ENCODE data around the gene PAK3.

PAK3 gene

DNA sequence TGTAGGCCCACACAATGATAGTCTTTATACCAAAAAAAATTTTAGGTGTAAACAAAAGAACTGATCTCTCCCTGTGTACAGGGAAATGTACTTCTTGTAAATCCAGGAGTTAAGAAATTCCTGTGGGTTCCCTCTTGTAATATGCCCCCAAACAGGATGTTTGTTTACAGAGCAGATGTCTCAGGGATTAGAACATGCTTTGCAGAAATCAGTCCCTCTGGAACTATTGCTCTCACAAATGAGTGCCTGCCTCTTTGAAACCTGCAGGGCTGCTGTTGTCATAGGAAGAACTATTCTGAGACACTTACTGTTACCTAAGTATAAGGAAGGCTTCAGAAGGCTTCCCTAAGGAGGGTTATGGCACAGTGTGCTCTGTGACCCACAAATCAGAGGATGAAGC, 35.6 kb downstream of the PAK3 start:
- DNase-seq (ENCODE audit: low read depth): no peak

- DNase-seq (ENCODE audit: low read depth): no peak
These were observed 37.4 kb downstream of the PAK3 start for GRCh38 chrX:111133389-111133788.

DNA sequence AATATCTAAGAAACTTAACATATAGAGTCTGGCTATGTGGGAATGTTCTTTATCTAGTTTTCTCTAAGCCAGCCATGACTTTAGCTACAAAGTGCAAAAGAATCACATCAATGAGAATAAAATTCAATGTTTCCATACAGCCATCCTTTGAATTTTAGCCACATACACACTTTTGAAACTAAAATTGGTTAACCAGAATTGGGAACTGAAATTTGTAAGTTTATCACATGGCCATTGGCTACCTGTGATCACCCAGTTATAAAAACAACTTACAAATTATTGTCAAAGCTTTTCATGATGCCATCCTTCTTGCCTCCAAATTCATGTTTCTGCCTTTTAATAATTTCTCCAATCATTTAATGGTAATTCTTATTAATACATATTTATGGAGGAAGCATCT, 49.9 kb downstream of the PAK3 start:
- DNase-seq (ENCODE audit: low read depth): no peak

GRCh38 chrX:111151764-111152163, 55.8 kb downstream of the PAK3 start:
- DNase-seq (ENCODE audit: low read depth): no peak

GRCh38 chrX:111159232-111159631, 63.2 kb downstream of the PAK3 start:
- DNase-seq (ENCODE audit: low read depth): no peak

DNA sequence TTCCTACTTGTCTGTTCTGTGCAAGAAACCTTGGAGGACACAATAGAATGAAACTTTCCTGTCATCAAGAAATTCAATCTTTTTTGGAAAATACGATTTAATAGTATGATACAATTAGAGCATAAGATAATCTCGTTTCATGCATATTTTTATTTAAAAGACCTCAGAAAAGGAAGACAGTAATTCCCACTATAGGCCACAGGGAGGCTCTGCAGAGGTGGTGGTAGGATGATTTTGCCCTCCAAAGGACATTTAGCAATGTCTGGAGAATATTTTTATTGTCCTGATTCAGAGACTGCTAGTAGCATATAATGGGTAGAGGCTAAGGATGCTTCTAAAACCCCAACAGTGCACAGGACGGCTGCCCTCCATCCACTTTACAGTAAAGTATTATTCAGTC, 68.7 kb downstream of the PAK3 start:
- DNase-seq (ENCODE audit: low read depth): no peak

DNA sequence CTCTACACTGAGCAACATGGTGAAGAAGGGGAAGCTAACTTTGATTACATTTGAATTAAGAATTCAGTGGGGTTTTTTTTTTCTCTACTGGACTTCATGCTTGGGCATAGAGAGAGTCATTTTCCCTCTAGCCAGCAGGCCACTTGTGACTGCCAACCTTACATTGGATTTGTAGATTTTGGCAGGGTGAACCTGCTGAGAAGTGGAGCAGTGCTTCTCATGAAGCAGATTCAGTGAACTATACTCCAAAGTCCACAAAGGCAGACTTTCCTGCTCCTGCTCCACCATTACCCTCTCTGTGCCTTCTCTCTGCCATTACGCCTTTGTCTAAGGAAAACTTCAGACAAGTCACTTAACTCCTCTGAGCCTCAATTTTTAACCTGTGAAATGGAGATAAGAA, 69.9 kb downstream of the PAK3 start:
- DNase-seq (ENCODE audit: low read depth): no peak

GRCh38 chrX:111167334-111167733, 71.3 kb downstream of the PAK3 start:
- no peak for DNase-seq (ENCODE audit: low read depth)

DNA sequence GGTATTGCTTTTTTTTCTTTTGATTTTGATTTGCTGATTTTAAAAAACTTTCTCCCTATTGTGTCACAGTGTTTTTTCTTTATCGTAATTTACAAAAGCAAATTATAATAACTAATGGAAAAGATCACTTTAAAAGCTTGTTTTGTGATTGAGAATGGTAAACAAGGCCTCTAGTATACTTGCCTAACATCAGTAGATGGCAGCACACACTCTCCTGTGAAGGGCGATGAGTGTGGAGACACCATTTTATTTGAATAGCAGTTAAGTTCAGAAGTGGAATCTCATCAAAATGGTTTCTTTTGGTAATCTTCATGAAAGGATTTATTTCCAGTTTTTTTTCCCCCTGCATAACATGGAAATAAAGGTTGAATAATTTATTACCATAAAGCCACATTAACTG, 72.3 kb downstream of the PAK3 start:
- DNase-seq (ENCODE audit: low read depth): no peak

DNA sequence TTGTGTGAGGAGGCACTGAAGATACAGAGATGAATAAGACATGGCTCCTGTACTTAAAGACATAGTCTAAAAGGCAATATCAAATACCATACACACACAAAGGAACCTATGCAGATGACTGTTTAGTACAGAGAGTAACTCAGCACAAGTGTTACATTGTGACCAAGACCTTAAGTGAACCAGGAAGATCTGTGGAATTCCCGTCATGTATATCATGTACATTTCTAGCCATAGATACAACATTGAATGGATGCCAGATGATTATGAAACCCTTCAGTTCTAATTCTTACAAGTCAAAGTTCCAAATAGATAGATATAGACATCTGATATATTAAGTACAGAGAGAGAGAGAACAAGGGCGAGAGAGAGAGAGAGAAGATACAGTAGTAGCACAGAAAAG, 73.2 kb downstream of the PAK3 start:
- DNase-seq (ENCODE audit: low read depth): no peak

DNA sequence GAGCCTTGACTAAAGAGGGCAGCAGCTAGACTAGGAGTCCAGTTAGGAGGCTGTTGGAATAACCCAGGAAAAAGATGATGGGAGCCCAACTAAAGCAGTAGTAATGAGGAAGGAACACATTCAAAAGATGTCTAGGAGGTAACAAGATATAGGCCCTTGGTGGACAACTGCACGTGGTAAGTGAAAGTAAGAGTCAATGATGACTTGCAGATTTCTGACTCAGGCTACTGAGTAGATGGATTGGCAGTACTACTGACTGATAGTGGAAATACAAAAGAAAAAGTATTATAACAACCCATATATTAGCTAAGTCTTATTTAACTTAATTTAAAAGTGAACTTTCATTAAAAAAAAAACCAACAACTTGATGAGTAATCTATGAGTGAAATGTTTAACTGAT, 74.0 kb downstream of the PAK3 start:
- DNase-seq (ENCODE audit: low read depth): no peak

DNA sequence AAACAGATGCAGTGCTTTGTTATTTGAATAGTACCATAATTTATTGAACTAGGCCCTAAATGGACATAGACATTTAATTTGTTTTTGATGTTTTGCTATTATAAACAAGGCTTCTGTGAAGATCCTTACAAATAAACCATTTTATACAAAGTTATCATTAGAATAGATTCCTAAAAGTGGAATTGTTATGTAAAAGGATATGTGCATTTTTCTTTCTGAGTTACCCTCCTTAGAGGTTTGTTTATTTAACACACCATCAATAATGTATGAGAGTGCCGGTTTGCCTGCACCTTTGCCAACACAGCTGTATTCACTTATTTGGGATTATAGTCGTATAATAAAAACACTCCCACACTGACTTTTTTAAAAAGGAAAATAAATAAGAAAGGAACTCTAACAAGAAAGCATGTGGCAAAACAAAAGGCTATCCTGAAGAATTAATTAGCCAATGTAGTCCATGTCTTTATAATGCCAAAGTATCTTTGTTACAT, 84.8 kb downstream of the PAK3 start:
- DNase-seq (ENCODE audit: low read depth): no peak

DNA sequence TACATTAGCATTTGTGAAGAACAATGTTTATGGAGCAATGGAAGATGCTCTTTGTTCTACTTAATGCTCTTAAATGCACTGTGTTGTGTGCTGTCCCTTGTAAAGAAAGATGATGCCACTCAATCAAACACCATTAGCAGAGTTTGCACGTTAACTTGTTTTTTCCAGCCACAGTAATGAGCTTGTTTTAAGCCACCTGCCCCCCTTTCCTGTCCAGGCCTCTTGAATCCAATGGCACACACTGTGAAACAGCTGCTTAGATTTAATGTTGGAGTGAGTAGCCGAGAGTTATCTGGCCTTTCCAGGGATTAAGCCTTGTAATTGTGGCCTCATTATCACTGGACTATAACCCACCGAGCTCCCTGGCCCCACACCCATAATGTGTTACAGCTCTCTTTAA, 86.0 kb downstream of the PAK3 start:
- DNase-seq (ENCODE audit: low read depth): no peak

DNA sequence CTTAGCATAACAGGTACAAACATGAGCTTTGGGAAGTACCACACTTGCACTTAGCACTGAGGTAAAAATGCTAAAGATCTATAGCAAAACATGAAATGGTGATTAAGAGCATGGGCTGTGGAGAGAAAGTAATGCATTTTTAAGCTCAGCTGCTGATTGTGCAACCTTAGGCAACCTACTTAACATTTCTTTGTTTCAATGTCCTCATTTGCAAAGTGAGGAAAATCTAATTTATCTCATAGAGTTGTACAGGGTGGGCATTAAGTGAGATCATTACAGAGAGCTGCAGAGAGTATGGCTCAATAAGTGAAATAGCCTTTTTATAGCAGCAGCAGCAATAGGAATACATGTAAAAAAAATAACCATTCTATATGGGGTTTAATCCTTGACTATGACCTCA, 87.0 kb downstream of the PAK3 start:
- no peak for DNase-seq (ENCODE audit: low read depth)

- no peak for DNase-seq (ENCODE audit: low read depth)
These were observed 95.6 kb downstream of the PAK3 start for GRCh38 chrX:111191598-111191997.

DNA sequence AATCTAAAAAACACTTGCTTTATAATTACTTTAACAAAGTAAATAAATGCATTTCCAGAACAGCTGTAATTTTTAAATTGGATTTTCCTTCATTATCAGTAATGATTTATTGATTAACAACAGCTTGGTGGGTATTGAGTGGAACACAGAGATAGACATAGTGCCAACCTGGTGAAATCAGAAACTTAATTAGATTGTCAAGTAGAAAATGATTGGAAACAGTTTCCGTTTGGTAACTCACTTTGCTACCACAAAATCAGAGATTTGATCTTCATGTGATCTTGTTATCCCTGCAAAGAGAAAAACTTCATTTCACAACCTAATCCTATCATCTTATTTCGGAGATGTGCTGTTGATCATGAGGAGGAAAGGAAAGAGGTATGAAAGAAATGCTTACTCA, 103.5 kb downstream of the PAK3 start:
- no peak for DNase-seq (ENCODE audit: low read depth)

GRCh38 chrX:111200327-111200726, 104.3 kb downstream of the PAK3 start:
- no peak for DNase-seq (ENCODE audit: low read depth)

DNA sequence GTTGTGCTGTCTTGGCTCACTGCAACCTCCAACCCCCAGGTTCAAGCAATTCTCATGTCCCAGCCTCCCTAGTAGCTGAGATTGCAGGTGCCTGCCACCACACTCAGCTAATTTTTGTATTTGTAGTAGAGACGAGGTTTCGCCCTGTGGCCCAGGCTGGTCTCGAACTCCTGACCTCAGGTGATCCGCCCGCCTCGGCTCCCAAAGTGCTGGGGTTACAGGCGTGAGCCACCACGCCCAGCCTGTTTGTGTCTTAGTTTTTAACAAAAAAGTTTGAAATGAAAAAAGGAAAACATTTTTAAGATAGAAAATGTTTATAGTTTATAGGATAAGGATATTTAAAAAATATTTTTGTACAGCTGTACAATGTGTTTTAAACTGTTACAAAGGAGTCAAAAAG, 111.9 kb downstream of the PAK3 start:
- no peak for DNase-seq (ENCODE audit: low read depth)

GRCh38 chrX:111216293-111216801, 120.4 kb downstream of the PAK3 start:
- DNase-seq (ENCODE audit: low read depth): no peak

DNA sequence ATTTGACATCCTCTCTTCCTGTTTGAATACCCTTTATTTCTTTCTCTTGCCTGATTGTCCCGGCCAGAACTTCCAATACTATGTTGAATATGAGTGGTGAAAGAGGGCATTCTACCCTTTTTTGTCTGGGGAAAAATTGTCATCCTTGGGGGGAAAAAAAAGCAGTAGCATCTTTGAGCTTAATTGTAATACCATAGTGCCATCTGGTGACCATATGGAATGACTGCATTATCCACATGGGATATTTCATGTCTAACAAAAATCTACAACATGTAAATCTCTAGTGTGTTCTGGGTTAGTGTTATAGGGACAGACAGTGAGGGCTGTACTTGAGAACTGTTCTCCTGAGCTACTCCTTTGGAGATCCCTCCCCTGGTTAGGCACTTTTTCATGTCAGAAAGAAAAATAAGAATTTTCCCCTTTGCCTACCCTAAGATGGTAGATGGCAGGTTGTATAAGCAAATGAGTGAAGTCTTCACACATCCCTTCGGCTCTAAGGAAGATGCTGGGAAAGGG, 148.3 kb downstream of the PAK3 start:
- no peak for DNase-seq (ENCODE audit: low read depth)

GRCh38 chrX:111254896-111255693, 159.1 kb downstream of the PAK3 start:
- no peak for DNase-seq (ENCODE audit: low read depth)

DNA sequence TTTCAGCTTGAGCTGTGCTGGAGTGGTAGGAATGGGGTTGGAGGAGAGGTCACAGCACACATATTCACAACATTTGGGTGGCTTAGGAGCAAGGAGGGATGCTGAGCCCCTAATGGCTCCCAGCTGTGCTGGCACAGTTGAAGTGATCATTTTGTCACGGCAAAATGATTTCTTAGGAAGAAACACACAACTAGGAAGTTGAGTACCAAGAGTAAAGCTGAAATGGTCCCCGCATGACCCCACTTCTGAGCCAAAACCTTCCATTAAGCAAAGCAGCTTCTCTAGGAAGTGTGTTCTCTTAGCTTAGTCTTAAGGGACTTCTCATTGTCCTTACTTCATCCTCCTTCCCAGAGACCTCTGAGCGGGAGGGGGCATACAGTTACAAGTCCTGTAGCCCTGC, 161.7 kb downstream of the PAK3 start:
- no peak for DNase-seq (ENCODE audit: low read depth)

DNA sequence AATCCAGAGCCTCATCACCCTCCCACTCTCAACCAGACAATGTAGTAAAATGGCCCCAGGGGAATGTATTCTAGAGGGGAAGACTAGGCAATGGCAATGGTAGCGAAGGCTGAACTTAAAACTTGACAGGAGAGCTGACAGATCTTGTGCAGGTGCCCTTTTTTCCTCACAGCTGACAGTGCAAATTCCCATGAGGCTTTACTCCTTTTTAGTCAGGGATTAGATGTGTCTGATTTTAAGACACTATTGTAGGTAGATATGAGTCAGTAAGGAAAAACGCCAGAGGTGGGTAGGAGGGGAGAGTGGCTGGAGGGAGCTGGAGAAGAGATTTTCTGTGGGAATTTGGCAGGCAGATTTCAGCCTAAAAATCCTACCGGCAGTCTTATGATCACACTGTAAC, 163.6 kb downstream of the PAK3 start:
- no peak for DNase-seq (ENCODE audit: low read depth)

DNA sequence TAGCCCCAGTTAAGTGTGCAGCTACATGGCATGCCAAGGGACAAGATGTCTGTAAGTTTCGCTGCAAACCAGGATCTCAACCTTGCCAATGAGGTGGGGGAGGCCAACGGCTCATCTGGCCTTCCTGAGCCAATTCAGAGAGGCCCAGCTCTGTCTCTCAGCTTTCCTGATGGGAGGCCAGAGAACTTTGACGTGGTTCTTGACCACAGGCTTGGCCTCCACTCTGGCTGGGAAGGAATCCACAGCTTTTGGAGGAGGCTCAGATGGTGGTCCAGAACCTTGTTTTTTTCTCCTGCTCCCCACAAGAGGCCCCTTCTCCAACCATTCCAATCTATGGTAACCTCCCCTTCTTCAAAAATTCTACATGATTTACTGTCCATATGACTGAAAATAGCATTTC, 164.5 kb downstream of the PAK3 start:
- DNase-seq (ENCODE audit: low read depth): no peak
